Ovary (tissue), 9 donors: ENCODE results near the gene C10orf105. TPM values are rescaled to one million over a fixed set of nuclear protein-coding genes. Genes with fewer than 3 reads are reported as not detected.

ENCODE experiments used
- DNase-seq, 5 donors: peaks; one replicate each; pipeline ENCODE4 v3.0.0-alpha.2; 2019 to 2020
- H3K27ac ChIP-seq, 2 donors: fragments of 200-600 bp; one replicate each; pipeline versions ENCODE4 v1.5.1 to v1.8.0; 2019 to 2022
- H3K27me3 ChIP-seq: fragments of 200-600 bp; one replicate; pipeline ENCODE4 v1.8.0; 2022
- H3K36me3 ChIP-seq: fragments of 200-600 bp; sonication (generic); one replicate; pipeline ENCODE4 v1.5.1; 2019
- H3K4me1 ChIP-seq: one replicate; pipeline ENCODE4 v1.8.1; 2013; ENCODE audit warnings: mild to moderate bottlenecking, moderate library complexity; ENCODE audit not compliant: insufficient read depth
- H3K4me3 ChIP-seq: fragments of 200-600 bp; sonication (generic); one replicate; pipeline ENCODE4 v1.5.1; 2017
- H3K9me3 ChIP-seq, 2 donors: fragments of 200-600 bp in 1 of 2; sonication (generic) in 1 of 2; one replicate each; pipeline versions ENCODE4 v1.5.1 to v1.8.1; 2013 to 2019; ENCODE audit warnings: mild to moderate bottlenecking in 1 of 2, moderate library complexity in 1 of 2
- CTCF ChIP-seq, 3 donors: fragments of 450-650 bp in 2 of 3; fragments of 200-600 bp in 1 of 3; IDR thresholded peaks; one replicate each; pipeline versions ENCODE4 v1.5.1 to v1.8.0; 2016 to 2022; ENCODE audit warnings: antibody characterized with exemption in 3 of 3, mild to moderate bottlenecking in 1 of 3
- EP300 ChIP-seq: sonication (generic); formaldehyde crosslinking; IDR thresholded peaks from one replicate; pipeline ENCODE4 v1.6.1; 2017; ENCODE audit warnings: antibody characterized with exemption
- POLR2A ChIP-seq: fragments of 450-650 bp; IDR thresholded peaks from one replicate; pipeline ENCODE4 v1.6.1; 2017; ENCODE audit warnings: antibody characterized with exemption, mild to moderate bottlenecking, moderate library complexity
- WGBS, 3 donors: extraction: QIAGEN DNeasy Blood & Tissue Kit in 1 of 3; methylation state at CpG; one replicate each; pipeline versions ENCODE4 v1.1.5 to v1.1.7; 2013 to 2017; 5-methylcytosine and 5-hydroxymethylcytosine counted together
- intact Hi-C, 4 donors: fragments of 100-400 bp; cut with DNase I; formaldehyde crosslinking; loops; one replicate each; pipeline versions ENCODE4 v1.11.0 to v1.15.1; 2022 to 2023
- polyA plus RNA-seq, 2 donors: library from polyadenylated mRNA; stranded (reverse); fragments of 200-250 nt in 1 of 2; fragments of 350-450 nt in 1 of 2; fragmentation: Illumina TruSeq in 1 of 2; extraction: RNeasy Lipid Tissue Mini Kit (QIAGEN cat#74804) in 1 of 2; gene quantifications; one replicate each; pipeline ENCODE4 v1.2.3, GENCODE V29; 2013 to 2014
- total RNA-seq, 7 donors: library from RNA; depleted of rRNA in 2 of 7; stranded (reverse); fragments of >200 nt in 2 of 7; fragmentation: NEBNext Ultra II Directional in 3 of 7; extraction: Animal tissue kit (Norgen Biotek cat#: 25700) in 3 of 7; gene quantifications; one replicate each; pipeline versions ENCODE4 v1.1.0 to v1.2.4, GENCODE V29; 2016 to 2023
- donor health status: DM: no; HTN: no; CAD: no; lungs with moderate emphysema.
- donor health status: DM: no; HTN: no; CAD: no.
- donor health status: Bipolar disorder and iron deficiency.
- donor health status: DM: yes; HTN: yes; CAD: no.
- donor health status: DM: no; HTN: no; CAD: no.
- donor health status: DM: yes; HTN: yes; CAD: no.

Gene C10orf105
- total and polyA plus RNA-seq, 9 donors, result 0.11 to 0.45 (median 0.27) TPM

- H3K36me3 ChIP-seq, result no peaks in the 10 kb centered on the region
Observed at GRCh38 chr10:71695502-71696476, 23.8 kb downstream of the C10orf105 start.

GRCh38 chr10:71694567-71694968 lies 25.0 kb downstream of the C10orf105 start:
- 76 to 82% (median 79%) methylated on average over 10 of the region's 10 CpGs for WGBS, 3 donors
- Histone ChIP-seq H3K27me3 (no peaks in the 10 kb centered on the region), H3K4me3 (no peak overlapping the region), H3K27ac (no peak overlapping the region), H3K36me3 (no peaks in the 10 kb centered on the region), H3K9me3 (no peaks in the 10 kb centered on the region), H3K4me1 (no peaks in the 10 kb centered on the region)
- intact Hi-C loops, result no loop called here
- no peak for DNase-seq
- TF ChIP-seq POLR2A (no peak), EP300 (no peak), CTCF (IDR thresholded peaks at IDR 0.05) (no peak)

More at GRCh38 chr10:71695502-71696476, 23.8 kb downstream of the C10orf105 start:
- 80 to 84% (median 84%) methylated on average over 14 of the region's 14 CpGs for WGBS, 3 donors
- no peaks in the 10 kb centered on the region for H3K27me3 ChIP-seq
- H3K9me3 ChIP-seq, result no peaks in the 10 kb centered on the region
- TF ChIP-seq CTCF (IDR thresholded peaks at IDR 0.05) (no peak), EP300 (no peak), POLR2A (no peak)
- H3K4me3 ChIP-seq, result no peak overlapping the region
- intact Hi-C loops, result no loop called here
- H3K27ac ChIP-seq, result no peak overlapping the region
- H3K4me1 ChIP-seq, result no peaks in the 10 kb centered on the region
- DNase-seq, result no peak

- intact Hi-C loops, result no loop called here
Observed at GRCh38 chr10:71694039-71694501, 25.5 kb downstream of the C10orf105 start.

GRCh38 chr10:71693377-71693776 lies 26.2 kb downstream of the C10orf105 start:
- no peak for TF ChIP-seq POLR2A
- no peaks in the 10 kb centered on the region for H3K4me1 ChIP-seq
- no peaks in the 10 kb centered on the region for H3K36me3 ChIP-seq
- H3K27me3 ChIP-seq, result no peaks in the 10 kb centered on the region
- intact Hi-C loops, result no loop called here
- no peaks in the 10 kb centered on the region for H3K9me3 ChIP-seq
- no peak overlapping the region for H3K27ac ChIP-seq
- 62 to 71% (median 70%) methylated on average over 5 of the region's 5 CpGs for WGBS, 3 donors
- no peak for DNase-seq
- no peak overlapping the region for H3K4me3 ChIP-seq

More at GRCh38 chr10:71694039-71694501, 25.5 kb downstream of the C10orf105 start:
- H3K27me3 ChIP-seq, result no peaks in the 10 kb centered on the region
- TF ChIP-seq EP300, result no peak
- no peak for TF ChIP-seq POLR2A
- no peak for TF ChIP-seq CTCF (IDR thresholded peaks at IDR 0.05)
- H3K4me1 ChIP-seq, result no peaks in the 10 kb centered on the region
- 85 to 90% (median 86%) methylated on average over 18 of the region's 18 CpGs for WGBS, 3 donors
- no peaks in the 10 kb centered on the region for H3K36me3 ChIP-seq
- H3K27ac ChIP-seq, result no peak overlapping the region
- no peak for DNase-seq
- H3K9me3 ChIP-seq, result no peaks in the 10 kb centered on the region
- no peak overlapping the region for H3K4me3 ChIP-seq
